ENCODE results near the gene LRRC61. TPM values are rescaled to one million over a fixed set of nuclear protein-coding genes. Genes with fewer than 3 reads are reported as not detected.

LRRC61 gene
- total RNA-seq, 1 experiment from 2014 or later: 35.8 TPM

DNA sequence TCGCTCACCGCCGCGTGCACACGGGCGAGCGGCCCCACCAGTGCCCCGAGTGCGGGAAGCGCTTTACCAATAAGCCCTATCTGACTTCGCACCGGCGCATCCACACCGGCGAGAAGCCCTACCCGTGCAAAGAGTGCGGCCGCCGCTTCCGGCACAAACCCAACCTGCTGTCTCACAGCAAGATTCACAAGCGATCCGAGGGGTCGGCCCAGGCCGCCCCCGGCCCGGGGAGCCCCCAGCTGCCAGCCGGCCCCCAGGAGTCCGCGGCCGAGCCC is 48.8 kb downstream of the LRRC61 start:
- CTCF ChIA-PET: no interaction called here
- POLR2A ChIA-PET: no interaction called here
- intact Hi-C loops (cut with micrococcal nuclease; ENCODE audit: unreplicated experiment): no loop called here
- Histone ChIP-seq H3K4me1 (peaks cover 30% of the 10 kb centered on the region), H3K4me3 (ENCODE audit: low read depth, low read length) (no peak overlapping the region), H3K36me3 (ENCODE audit: control insufficient read depth, insufficient read depth, low read length) (peaks cover 6% of the 10 kb centered on the region; the same call in 1 of the 2 replicates), H3K27me3 (replicated peaks; ENCODE audit: control insufficient read depth, insufficient read depth, low read length) (no peaks in the 10 kb centered on the region), H3K9me3 (no peaks in the 10 kb centered on the region)
- Mint-ChIP-seq H3K4me3 (ENCODE audit: unreplicated experiment) (no peak overlapping the region), H3K27me3 (ENCODE audit: insufficient read depth, unreplicated experiment) (no peaks in the 10 kb centered on the region), H3K4me1 (ENCODE audit: low read depth, unreplicated experiment) (peaks cover 17% of the 10 kb centered on the region), H3K9me3 (ENCODE audit: unreplicated experiment) (no peaks in the 10 kb centered on the region), H3K27ac (ENCODE audit: unreplicated experiment) (no peak overlapping the region), H3K36me3 (ENCODE audit: insufficient read depth, unreplicated experiment) (peaks cover 65% of the 10 kb centered on the region)
- no TSS peak for BruUV-seq (replicated peaks)
- TF ChIP-seq, protein P1, sequence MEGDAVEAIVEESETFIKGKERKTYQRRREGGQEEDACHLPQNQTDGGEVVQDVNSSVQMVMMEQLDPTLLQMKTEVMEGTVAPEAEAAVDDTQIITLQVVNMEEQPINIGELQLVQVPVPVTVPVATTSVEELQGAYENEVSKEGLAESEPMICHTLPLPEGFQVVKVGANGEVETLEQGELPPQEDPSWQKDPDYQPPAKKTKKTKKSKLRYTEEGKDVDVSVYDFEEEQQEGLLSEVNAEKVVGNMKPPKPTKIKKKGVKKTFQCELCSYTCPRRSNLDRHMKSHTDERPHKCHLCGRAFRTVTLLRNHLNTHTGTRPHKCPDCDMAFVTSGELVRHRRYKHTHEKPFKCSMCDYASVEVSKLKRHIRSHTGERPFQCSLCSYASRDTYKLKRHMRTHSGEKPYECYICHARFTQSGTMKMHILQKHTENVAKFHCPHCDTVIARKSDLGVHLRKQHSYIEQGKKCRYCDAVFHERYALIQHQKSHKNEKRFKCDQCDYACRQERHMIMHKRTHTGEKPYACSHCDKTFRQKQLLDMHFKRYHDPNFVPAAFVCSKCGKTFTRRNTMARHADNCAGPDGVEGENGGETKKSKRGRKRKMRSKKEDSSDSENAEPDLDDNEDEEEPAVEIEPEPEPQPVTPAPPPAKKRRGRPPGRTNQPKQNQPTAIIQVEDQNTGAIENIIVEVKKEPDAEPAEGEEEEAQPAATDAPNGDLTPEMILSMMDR (IDR thresholded peaks at IDR 0.05; ENCODE audit: insufficient read depth in 1 of 2, low read depth in 1 of 2, low read length in 1 of 2, severe bottlenecking in 1 of 2, unreplicated experiment in 1 of 2): no peak
- DNase-seq: no peak

DNA sequence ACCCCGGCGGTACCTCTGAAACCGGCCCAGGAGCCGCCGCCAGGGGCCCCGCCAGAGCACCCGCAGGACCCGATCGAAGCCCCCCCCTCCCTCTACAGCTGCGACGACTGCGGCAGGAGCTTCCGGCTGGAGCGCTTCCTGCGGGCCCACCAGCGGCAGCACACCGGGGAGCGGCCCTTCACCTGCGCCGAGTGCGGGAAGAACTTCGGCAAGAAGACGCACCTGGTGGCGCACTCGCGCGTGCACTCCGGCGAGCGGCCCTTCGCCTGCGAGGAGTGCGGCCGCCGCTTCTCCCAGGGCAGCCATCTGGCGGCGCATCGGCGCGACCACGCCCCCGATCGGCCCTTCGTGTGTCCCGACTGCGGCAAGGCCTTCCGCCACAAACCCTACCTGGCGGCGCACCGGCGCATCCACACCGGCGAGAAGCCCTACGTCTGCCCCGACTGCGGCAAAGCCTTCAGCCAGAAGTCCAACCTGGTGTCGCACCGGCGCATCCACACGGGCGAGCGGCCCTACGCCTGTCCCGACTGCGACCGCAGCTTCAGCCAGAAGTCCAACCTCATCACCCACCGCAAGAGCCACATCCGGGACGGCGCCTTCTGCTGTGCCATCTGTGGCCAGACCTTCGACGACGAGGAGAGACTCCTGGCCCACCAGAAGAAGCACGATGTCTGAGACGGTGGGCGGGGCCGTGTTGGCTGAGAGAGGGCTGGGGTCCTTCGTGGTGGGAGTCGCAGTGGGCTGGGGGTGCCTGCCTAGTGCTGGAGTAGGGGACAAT is 49.3 kb downstream of the LRRC61 start:
- ChIA-PET POLR2A (no interaction called here), CTCF (no interaction called here)
- TF ChIP-seq, protein P1 (IDR thresholded peaks at IDR 0.05; ENCODE audit: insufficient read depth in 1 of 2, low read depth in 1 of 2, low read length in 1 of 2, severe bottlenecking in 1 of 2, unreplicated experiment in 1 of 2): no peak
- Histone ChIP-seq H3K4me3 (ENCODE audit: low read depth, low read length) (no peak overlapping the region), H3K9me3 (no peaks in the 10 kb centered on the region), H3K36me3 (ENCODE audit: control insufficient read depth, insufficient read depth, low read length) (peaks cover 6% of the 10 kb centered on the region; the same call in 1 of the 2 replicates), H3K4me1 (peaks cover 32% of the 10 kb centered on the region), H3K27me3 (replicated peaks; ENCODE audit: control insufficient read depth, insufficient read depth, low read length) (no peaks in the 10 kb centered on the region)
- Mint-ChIP-seq H3K9me3 (ENCODE audit: unreplicated experiment) (no peaks in the 10 kb centered on the region), H3K27me3 (ENCODE audit: insufficient read depth, unreplicated experiment) (no peaks in the 10 kb centered on the region), H3K4me1 (ENCODE audit: low read depth, unreplicated experiment) (peaks cover 22% of the 10 kb centered on the region), H3K27ac (ENCODE audit: unreplicated experiment) (no peak overlapping the region), H3K4me3 (ENCODE audit: unreplicated experiment) (no peak overlapping the region), H3K36me3 (ENCODE audit: insufficient read depth, unreplicated experiment) (peaks cover 65% of the 10 kb centered on the region)
- BruUV-seq (replicated peaks): no TSS peak
- intact Hi-C loops (cut with micrococcal nuclease; ENCODE audit: unreplicated experiment): no loop called here
- no peak for DNase-seq

DNA sequence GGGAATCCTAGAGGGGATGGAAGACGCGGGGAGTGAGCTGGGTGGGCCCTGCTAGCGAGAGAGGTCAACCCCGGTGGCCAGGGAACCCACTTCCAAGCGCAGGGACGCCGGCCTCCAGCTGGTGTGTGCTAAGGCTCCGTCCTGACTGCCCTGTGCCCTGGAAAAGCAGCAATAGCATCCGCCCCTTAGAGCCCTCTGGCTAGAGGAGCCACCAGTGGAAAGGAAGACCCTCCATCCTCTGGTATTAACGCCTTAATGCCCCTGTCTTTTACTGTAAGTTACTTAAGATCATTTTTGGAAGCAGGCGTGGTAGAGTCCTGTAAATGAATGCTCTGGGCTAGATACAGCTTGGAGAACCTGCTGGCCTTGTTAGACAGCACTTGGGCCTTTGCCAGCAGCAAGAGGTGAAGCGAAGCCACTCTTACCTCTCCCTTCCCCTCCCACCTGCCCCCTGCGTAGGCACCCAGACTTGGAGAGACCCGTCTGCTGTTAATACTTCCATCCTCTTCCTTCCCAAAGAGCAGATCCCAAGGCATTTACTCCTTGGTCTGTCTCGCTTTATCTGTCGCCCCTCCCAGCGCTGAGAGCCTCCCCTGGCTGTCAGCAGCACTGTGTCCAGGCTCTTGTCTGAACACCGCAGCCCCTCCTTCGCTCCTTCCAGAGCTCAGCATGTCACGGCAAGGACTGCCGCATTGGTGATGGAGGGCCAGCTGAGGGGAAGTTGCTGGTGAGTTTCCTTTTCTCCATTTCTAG is 50.1 kb downstream of the LRRC61 start:
- CTCF ChIA-PET: no interaction called here
- Mint-ChIP-seq H3K9me3 (ENCODE audit: unreplicated experiment) (no peaks in the 10 kb centered on the region), H3K4me3 (ENCODE audit: unreplicated experiment) (no peak overlapping the region), H3K27ac (ENCODE audit: unreplicated experiment) (no peak overlapping the region), H3K4me1 (ENCODE audit: low read depth, unreplicated experiment) (peaks cover 27% of the 10 kb centered on the region), H3K36me3 (ENCODE audit: insufficient read depth, unreplicated experiment) (peaks cover 66% of the 10 kb centered on the region), H3K27me3 (ENCODE audit: insufficient read depth, unreplicated experiment) (no peaks in the 10 kb centered on the region)
- H3K4me3 ChIP-seq (ENCODE audit: low read depth, low read length): no peak overlapping the region
- TF ChIP-seq, protein P1 (IDR thresholded peaks at IDR 0.05; ENCODE audit: insufficient read depth in 1 of 2, low read depth in 1 of 2, low read length in 1 of 2, severe bottlenecking in 1 of 2, unreplicated experiment in 1 of 2): no peak
- intact Hi-C loops (cut with micrococcal nuclease; ENCODE audit: unreplicated experiment): no loop called here
- TSS peak; percentile 2 for BruUV-seq (replicated peaks)
- DNase-seq: no peak
- POLR2A ChIA-PET: no interaction called here
- no peaks in the 10 kb centered on the region for H3K9me3 ChIP-seq
- H3K27me3 ChIP-seq (replicated peaks; ENCODE audit: control insufficient read depth, insufficient read depth, low read length): no peaks in the 10 kb centered on the region
- H3K36me3 ChIP-seq (ENCODE audit: control insufficient read depth, insufficient read depth, low read length): peaks cover 6% of the 10 kb centered on the region; the same call in 1 of the 2 replicates
- peaks cover 33% of the 10 kb centered on the region for H3K4me1 ChIP-seq

Data from Caco-2 (cell line).